Transverse colon (tissue), 3 donors: ENCODE results near the gene NKD2.

ENCODE experiments used
- POLR2A ChIP-seq: fragments of 450-650 bp; IDR thresholded peaks from one replicate; pipeline ENCODE4 v1.6.1; 2016; ENCODE audit warnings: antibody characterized with exemption, mild to moderate bottlenecking, moderate library complexity
- TF ChIP-seq, protein P1 (sequence below), 5 experiments: fragments of 200-600 bp in 3 of 5; fragments of 450-650 bp in 2 of 5; sonication (generic) in 3 of 5; IDR thresholded peaks; 1 replicate in 2 of 5; 2 replicates in 3 of 5; pipeline ENCODE4 v1.5.1; 2016 to 2017; ENCODE audit warnings: antibody characterized with exemption in 5 of 5, inconsistent platforms in 3 of 5, mild to moderate bottlenecking in 2 of 5, moderate library complexity in 1 of 5

DNA sequence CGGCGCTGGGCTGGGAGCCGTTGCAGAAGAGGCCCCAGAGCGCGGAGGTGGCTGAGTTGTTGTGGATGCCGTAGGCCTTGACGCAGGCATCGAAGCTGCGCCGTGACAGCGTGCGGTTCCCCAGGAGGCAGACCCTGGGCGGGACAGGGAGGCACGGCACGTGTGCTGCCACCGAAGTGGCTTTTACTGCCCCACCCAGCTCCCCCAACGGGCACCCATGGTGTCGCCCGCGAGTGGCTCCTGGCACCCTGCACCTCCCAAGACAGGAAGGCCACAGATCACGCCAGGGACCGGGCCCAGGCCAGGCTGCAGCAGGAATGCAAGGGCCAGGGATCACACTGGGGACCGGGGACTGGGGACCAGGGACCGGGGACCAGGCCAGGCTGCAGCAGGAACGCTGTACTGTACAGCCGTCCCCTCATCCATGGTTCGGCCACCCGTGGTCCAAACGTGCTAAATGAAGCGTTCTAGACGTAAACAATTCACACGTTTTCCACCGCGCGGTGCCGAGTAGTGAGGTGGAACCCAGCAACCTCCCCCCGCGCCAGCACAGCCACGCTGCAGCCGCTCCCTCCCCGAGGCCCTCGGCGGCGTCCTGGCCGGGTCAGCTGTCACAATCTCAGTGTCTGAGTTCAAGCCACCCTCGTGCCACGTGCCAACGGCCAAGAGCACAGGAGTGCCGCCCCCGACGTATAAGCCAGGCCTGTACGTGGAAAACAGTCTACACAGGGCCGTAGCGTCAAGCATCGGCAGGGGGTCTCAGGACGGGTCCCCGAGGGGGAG is 75.4 kb downstream of the NKD2 start:
- TF ChIP-seq, protein P1, sequence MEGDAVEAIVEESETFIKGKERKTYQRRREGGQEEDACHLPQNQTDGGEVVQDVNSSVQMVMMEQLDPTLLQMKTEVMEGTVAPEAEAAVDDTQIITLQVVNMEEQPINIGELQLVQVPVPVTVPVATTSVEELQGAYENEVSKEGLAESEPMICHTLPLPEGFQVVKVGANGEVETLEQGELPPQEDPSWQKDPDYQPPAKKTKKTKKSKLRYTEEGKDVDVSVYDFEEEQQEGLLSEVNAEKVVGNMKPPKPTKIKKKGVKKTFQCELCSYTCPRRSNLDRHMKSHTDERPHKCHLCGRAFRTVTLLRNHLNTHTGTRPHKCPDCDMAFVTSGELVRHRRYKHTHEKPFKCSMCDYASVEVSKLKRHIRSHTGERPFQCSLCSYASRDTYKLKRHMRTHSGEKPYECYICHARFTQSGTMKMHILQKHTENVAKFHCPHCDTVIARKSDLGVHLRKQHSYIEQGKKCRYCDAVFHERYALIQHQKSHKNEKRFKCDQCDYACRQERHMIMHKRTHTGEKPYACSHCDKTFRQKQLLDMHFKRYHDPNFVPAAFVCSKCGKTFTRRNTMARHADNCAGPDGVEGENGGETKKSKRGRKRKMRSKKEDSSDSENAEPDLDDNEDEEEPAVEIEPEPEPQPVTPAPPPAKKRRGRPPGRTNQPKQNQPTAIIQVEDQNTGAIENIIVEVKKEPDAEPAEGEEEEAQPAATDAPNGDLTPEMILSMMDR (IDR thresholded peaks at IDR 0.05), result no peak
- no peak for TF ChIP-seq POLR2A
